Activated T-cell treated with anti-CD3 and anti-CD28 coated beads, Interleukin-2, amount 50 U/mL, for 1 hour (primary cell): ENCODE data around the gene TSPY2.
"Not testable (repeated sequence)": the region's sequence is repeated elsewhere in the genome, so short reads cannot be mapped to it uniquely, and the experiment has no call there.

ENCODE experiments used
- DNase-seq: peaks from one replicate; pipeline ENCODE4 v3.0.0-alpha.2; 2020

TSPY2 gene

GRCh38 chrY:6245923-6246322 lies at the start of gene TSPY2:
TSS of gene TSPY2 (plus strand) at chrY:6246223. CDS start at chrY:6246269, 46 bp downstream.
- not testable (repeated sequence) for DNase-seq

GRCh38 chrY:6209565-6209964 lies 36.5 kb upstream of the TSPY2 start:
- DNase-seq: not testable (repeated sequence)

GRCh38 chrY:6217045-6217444 lies 29.0 kb upstream of the TSPY2 start:
- not testable (repeated sequence) for DNase-seq

GRCh38 chrY:6269839-6270238 lies 23.8 kb downstream of the TSPY2 start:
- DNase-seq: not testable (repeated sequence)
